Measurements from ENCODE around the gene CHKB.
"Not testable (repeated sequence)": the region's sequence is repeated elsewhere in the genome, so short reads cannot be mapped to it uniquely, and the experiment has no call there.

The CHKB gene, protein sequence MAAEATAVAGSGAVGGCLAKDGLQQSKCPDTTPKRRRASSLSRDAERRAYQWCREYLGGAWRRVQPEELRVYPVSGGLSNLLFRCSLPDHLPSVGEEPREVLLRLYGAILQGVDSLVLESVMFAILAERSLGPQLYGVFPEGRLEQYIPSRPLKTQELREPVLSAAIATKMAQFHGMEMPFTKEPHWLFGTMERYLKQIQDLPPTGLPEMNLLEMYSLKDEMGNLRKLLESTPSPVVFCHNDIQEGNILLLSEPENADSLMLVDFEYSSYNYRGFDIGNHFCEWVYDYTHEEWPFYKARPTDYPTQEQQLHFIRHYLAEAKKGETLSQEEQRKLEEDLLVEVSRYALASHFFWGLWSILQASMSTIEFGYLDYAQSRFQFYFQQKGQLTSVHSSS

DNA sequence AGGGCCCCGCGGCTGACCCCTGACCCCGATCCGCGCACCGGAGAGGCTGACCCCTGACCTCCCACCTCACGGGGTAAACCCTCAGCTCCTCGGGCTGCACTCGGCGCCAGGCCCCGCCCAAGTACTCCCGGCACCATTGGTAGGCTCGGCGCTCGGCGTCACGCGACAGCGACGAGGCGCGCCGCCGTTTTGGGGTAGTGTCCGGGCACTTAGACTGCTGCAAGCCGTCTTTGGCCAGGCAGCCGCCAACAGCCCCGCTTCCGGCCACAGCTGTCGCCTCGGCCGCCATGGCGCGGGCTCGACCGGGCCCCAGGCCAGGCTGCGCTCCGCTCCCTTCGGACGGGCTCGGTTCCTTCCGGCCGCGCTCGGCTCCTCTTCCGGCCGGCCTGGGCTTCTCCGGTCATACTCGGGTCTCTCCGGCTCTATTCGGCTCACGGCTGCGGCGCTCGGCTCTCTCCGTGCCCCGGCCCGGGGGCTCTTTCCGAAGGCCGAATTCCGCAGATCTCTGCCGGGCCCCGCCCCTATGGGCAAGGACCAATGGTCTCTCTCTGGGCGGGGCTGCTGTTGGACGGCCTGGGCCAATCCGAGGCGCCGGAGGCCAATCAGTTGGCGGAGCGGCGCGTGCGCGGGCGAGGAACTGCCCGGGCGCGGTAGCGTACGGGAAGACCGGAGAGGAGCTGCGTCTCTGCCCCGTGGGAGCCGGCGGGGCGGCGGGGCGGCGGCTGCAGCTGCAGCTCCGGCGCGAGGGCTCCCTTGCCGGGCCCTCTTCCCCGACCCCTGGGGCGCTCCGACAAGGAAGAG is at the start of gene CHKB:
TSS of gene CHKB (minus strand) at position 357 of the 801 bp plus-strand sequence. CDS start at position 289, 68 bp downstream.
- peak; percentile 96 for DNase-seq

DNA sequence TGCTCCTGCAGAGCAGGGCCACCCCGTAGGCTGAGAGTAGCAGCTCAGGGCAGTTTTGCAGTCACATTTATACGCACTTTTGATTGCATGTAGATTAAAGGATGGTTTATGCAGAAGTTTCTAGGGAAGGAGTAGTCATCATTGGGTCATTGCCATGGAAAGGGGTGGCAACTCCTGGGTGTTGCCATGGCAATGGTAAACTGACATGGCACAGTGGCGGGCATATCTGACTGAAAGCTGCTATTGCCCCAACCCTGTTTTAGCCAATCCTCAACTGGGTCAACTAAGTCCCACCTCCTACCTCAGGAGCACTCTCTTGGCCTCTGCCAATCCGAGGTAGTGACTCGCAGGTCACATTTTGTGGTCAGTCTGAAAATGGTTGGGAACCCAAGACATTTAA is 47.7 kb upstream of the CHKB start:
- DNase-seq, result no peak

DNA sequence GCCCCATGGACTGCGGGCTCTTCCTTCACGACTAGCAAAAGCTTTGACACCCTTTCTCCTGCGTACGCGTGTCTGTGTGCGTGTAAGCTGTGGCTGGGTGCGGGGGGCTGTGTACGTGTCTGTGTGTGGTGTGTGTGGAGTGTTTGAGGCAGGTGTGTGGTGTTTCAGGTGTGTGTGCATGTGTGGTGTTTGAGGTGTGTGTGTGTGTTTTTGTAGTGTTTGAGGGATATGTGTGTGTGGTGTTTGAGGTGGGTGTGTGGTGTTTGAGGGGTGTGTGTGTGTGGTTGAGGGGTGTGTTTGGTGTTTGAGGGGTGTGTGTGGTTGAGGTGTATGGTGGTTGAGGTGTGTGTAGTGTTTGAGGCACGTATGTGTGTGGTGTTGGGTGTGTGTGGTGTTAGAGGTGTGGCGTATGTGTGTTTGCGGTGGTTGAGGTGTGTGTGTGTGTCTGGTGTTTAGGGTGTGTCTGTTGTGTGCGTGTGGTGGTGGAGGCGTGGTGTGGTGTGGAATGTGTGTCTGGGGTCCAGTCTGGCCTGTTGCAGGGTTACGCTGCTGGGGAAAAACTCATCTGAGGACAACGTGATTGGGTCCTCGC is 46.0 kb upstream of the CHKB start:
- no peak for DNase-seq

DNA sequence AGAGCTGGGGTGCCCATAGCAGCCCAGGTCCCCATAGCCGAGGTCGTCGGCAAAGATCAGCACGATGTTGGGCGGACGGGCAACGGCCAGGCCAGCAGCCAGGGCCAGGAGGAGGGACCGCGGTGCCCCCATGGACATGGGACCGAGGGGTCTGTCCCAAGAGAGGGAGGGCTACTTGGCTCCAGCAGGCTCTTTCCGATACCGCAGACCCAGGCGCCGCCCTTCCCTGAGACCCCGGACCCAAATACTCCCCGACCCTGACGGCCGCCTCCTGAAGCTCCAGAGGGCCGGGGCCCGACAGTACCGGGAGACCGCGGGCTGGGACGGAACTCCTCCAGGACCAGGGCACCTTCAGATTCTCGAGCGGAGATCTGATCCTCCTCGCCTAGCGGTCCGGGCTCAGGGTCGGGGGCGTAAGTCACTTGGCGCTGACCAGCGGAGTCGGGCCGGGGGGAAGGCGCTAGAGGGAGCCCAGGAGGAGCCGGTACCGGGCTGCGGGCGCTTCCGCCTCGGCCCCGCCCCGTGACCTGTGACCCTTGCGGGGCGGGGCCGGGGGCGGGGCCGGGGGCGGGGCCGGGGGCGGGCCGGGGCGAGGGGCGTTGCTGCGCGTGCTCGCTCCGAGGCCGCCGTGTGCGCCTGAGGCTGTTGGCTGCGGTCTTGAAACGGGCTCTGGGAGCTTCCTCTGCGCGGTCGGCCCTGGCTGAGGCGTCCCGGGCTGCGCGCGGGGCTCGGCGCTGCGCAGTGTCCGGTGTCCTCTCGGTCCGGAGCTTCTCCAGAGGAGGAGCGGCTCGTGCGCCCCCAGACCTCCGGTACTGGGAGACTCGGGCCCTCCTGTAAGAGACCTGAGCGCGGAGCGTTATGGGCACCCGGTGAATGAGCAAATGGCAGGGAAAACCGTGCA is 45.2 kb upstream of the CHKB start, which contains the start of gene ARSA:
TSS of gene ARSA (minus strand) at position 511 of the 901 bp plus-strand sequence. CDS start at position 138, 373 bp downstream.
- peak; percentile 65 for DNase-seq

DNA sequence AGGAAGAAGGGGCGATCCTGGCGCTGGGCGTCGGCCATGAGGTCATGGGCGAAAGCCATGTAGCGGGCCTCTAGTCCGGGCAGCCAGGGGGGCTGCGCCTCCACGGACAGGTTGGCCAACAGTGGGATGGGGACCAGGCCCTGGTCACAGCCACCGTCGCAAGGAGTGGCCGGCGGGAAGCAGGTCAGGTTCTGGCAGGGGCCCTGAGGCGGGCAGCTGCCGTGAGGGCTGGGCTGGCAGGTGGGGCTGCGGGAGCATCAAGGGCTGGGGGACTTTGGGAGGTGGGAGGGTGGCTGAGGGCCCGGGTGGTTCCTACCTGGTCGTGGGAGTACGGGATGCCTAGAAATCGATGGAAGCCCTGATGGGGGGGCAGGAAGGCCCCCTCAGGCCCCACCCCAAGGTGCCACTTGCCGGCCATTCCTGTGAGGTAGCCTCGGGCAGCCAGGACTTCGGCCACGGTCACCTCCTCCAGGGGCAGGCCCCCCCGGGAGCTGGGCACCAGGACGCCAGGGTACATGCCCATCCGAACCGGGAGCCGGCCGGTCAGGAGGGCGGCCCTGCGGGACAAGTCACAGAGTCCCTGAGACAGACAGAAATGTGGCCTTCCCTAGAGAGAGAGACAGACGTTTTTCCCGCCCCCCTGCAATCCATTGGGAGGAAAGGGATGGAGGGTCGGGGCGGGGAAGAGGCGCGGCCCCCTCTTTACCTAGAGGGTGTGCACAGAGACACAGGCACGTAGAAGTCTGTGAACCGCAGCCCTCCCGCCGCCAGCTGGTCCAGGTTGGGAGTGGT is 44.4 kb upstream of the CHKB start:
- no peak for DNase-seq

DNA sequence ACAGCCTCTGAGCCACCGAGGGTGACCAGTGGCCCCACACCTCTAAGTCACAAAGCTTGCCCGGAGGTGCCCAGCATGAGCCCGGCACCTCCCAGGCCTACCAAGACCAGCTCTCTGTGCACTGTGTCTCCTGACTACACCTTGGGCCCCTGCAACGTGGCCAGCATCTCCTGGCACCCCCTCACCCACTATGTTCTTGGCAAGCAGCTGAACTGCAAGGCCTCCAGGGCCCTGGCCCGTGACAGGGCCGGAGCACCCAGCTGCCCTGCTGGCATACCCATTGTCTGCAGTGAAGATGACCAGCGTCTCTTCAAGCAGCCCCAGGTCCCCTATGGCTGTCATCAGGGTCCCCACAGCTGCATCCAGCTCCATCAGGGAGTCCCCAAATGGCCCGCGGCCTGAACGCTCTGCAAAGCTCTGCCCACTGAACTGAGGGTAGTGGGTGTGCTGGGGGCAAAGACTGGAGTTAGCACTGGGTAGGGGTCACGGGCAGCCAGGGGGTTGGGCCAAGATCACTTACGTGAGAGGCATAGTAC is 43.7 kb upstream of the CHKB start:
- no peak for DNase-seq

DNA sequence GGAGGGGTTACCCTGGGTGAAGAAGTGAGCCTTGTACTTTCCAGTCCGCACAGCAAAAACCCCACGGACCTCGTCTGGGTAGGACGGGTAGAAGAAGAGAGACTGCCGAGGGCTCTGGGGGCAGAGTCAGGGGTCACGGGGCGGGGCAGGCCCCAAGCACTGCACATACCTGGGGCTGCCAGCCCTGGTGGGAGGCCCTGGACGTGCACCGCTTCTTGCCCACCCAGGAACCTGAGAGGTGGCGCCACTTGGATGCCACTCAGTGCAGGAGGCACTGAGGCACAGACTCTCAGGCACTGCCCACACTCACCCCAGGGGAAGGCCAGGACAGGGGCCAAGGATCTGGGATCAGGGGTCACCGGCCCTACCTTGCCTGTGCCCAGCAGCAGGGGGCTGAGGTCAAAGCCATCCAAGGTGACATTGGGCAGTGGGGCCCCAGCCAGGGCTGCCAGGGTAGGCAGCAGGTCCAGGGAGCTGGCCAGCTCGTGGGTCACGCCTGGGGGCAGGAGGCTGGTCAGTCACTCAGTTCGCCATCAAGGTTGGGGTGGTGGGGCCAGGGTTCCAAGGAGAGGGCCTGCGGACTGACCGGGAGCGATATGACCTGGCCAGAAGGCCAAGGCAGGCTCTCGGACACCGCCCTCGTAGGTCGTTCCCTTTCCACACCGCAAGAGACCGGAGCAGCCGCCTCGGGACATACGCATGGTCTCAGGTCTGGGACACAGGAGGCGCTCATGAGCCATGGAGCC is 43.1 kb upstream of the CHKB start:
- DNase-seq, result no peak

DNA sequence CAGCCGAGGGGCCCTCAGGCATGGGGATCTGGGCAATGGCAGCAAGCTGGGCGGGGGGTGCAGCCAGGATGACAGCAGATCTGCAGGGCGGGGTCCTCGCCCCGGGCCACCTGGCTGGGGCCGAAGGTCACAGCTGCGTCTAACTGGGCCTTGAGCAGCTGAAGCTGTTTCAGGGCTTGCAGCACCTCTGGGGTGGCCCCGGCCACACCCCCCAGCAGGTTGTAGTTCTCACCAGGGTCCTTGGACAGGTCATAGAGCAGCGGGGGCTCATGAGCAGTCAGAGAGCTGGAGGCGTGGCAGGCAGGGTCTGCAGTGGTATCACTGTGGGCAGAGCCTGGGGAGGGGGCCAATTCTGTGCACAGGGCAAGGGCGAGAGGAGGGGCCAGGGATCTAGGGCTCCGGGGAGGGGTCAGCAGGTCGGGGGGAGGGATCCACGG is 42.5 kb upstream of the CHKB start:
- DNase-seq, result no peak

DNA sequence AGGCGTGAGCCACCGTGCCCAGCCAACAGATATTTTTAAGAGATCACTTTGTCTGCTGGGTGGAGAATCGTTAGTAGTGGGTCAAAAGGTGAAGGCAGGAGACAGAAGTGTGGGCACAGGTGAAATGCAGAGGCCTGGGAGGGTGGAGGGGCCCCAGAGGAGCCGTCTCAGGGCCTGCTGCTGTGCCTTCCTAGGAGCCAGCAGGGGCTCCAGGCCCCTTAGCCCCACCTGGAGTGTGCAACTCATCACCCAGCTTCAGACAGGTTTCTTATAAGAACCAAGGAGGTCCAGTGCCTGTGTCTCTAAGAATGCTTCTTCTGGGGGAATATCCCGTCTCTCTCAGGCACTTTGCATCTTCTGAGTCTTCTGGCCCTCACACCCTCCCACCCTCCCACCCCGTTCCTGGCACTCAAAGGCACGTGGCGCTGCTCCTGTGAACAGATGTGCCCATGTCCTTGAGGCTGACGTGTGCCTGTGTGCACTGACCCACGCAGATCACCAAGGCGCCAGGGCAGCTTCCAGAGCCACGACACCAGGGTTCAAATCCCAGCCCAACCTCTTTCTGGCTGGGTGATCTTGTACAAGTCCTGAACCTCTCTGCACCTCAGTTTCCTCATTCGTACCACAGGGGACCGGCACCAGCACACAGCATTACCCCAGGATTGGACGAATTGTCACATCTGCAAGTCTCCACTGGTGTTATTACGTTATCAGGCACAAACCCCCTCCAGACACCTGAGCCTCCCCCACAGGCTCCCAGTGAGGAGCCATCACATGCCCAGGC is 41.9 kb upstream of the CHKB start:
- DNase-seq, result no peak

DNA sequence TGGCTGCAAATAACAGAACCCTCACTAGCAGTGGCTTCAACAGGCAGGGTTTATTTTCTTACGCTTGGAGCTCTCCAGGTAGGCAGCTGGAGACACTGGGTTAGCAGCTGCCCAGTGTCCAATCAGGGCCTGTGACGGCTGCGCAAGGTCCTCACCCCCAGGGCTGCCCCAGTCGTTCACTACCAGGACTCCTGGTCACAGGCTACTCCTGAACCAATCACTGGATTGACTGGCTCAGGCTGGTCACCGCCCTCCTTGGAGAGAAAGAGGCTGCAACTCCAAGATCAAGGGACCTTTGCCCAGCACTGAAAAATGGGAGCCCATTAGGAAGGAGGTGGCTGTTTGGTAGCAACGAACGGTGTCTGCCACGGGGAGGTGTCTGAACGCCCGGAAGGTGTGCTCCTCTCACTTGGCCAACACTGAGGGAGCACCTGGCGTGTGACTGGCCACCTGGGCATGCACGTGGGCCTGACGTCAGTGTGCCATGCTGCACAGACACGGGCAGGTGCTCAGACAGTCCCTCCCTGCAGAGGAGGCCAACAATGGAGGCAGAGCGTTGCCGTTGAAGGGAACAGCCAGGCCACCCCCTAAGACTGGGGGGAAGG is 40.2 kb upstream of the CHKB start:
- DNase-seq, result no peak

DNA sequence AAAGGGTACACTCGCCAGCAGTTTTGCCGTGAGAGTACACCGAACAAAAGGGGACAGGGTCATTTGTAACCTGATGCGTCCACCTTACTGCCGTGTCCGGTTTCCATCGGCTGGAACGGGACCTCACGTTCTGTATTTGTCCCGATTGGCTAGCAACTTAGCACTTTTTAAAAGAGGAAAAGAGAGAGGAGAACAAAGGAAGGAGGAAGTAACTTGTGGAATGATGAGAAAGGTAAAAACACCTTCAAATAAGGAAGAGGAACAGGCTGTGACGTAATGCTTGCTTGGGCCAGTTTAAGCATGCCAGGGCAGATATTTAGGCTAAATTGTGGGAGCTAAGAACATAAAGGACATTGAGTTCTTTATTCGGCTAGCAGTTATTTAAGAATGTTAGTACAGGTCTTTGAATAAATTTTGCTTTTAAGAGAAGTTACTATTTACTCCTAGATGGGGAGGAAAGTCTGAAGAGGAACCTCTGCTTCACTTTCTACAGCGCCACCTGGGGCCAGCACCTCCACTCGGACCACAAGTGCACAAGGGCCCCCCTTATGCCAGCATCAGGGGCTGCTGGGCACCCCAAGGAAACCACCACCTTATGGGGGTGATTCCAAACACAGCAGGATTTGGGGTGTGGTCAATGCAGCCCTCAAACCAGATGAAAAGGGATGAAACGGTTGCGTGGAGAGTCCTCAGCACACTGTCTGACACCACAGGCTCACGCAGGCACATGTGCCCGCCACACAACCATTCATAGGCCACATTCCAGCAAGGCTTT is 39.5 kb upstream of the CHKB start:
- no peak for DNase-seq

DNA sequence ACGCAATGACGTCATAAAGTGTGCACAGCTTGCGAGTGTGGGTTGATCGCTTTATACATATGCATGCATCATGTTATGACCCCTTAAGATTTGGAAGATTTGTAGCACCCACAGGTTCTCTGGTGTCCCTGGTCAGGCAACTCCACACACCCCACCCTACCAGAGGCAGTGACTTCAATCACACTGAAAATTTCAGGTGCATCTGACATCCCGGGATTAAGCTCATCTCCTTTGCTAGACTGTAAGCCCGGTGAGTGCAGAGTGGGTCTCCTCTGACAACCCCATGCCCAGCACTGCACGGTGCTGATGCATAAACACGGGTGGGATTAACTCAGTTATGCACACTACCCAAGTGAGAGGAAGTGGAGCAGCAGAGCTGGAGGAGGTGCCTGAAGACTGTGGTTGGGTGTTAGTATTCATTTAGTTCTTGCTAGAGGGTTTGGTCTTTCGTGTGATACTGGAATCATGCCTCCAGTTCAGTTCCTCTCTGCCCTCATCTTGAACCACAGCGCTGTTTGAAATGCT is 38.8 kb upstream of the CHKB start:
- DNase-seq, result no peak

DNA sequence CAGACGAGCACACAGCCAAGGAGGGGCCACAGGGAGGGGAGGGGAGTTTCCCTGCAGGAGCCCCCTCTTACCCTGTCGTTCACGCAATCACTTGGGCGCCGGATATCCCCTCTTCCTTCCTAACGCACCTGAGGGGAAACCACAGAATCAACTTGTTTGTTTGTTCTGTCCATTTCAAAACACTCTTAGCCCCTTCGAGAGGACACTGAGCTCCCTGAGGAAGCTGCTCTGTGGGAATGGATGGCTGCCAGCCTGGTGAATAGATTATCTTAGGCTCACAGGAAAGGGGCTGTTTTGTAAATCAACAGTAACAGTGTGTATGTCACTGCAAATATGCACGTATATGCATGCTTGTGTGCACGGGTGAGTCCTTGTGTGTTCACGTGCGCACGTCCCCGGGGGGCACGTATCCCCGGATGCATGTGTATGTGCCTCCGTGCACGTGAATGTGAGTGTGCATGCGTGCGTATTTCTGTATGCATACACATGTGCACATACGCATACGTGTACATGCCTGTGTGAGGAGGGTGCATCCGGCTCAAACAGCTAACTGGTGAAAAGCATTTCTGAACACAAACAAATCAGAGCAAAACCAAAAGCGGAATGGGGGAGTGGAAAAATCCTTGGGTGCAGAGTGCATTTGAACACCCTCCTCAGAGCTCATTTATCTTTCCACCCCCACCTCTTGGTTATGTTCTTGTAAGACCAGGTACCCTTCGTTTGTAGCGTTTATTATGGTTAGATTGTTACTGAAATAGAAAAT is 38.1 kb upstream of the CHKB start:
- DNase-seq, result no peak

DNA sequence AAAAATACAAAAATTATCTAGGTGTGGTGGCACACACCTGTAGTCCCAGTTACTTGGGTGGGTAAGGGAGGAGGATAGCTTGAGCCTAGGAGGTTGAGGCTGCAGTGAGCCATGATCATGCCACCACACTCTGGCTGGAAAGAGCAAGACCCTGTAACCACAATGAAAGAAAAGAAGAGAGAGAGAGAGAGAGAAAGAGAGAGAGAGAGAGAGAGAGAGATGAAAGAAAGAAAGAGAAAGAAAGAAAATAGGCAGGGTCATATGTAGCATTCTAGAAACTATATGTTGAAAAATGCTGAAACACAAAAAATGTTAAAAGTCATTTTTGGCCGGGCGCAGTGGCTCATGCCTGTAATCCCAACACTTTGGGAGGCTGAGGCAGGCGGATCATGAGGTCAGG is 31.6 kb upstream of the CHKB start:
- DNase-seq, result not testable (repeated sequence)

DNA sequence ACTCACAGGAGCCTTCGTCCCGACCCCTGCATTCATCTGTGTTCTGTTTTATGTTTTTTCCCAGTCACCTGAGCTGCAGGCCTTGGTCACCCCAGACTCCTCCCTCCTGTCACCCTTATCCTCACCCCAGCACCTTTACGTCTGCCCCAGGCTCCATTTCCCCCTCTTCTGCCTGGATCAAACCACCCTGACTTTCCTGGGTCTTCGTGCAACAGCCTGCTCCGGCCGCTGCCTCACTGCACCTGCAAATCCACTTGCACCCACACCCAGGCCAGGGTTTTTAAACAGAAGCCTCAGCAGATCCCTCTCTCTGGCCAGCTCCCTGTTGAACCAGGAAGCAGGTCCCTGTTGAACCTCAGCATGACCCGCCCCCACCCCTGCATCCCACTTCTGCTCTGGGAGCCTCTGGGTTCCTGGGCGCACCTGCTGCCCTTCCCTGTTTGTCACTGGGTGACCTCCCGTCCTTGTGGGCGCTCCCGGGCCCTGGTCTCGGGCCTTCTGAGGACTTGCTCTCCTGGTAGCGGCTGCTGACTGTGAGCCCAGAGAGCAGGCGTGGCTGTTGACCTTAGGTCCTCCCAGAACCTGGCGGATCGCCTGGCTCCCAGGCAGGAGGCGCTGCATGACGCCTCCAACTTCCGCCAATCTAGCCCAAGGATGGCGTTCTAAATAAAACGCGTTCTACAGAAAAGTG is 30.8 kb upstream of the CHKB start:
- DNase-seq, result no peak

DNA sequence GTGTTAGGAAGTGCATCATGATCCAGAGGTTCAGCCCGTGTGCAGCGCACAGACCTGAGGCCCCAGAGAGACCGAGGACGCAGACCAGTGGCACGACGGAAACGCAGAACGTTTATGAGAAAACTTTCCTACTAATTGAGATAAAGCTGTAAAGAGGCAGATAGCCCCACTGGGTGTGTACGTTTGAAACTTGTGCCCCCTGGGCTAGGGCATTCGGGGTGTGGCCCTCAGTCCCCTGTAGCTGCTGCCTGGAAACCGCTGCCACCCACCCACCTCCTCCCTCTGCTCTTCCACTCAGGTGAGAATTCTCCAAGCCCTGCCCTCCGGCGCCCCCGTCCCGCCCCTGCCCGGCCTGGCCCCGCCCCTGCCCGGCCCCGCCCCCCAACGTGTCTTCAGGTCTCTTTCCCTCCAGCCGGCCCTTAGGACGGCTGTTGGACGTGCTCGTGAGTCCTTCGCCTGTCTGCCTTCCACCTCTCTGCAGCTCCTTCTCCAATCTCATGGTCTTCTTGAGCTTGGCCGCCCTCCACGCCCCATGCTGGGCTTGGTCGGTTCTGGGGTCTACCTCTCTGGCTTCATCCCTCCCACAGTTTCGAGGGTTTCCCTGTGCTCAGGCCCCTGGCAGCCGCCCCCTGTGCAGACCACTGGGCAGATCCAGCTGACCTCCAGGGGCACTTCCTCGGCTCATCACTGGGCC is 30.0 kb upstream of the CHKB start:
- DNase-seq, result peak; percentile 51

All from NCI-H1048 (cell line).